Measurements from ENCODE around the gene GSE1. TPM values are rescaled to one million over a fixed set of nuclear protein-coding genes. Genes with fewer than 3 reads are reported as not detected.

Gene GSE1
- total and polyA plus RNA-seq, 9 of the 15 experiments (the other 6 are each of a cell fraction or from before 2014, with no cell fraction given): 12.2 to 244 (median 57.9) TPM

DNA sequence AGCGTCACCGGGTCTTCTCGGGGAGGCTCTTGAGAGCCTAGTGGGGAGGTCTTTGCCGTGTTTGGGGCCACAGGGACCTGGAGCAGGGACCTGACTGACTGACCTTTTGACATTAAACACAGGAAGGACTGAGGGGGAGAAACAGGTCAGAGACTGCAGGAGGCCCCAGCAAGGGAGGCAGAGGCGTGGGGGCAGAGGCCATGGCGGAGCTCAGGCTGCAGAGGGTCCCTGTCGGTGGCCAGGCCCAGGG, 41.6 kb upstream of the GSE1 start:
- Histone ChIP-seq H3K27ac (ENCODE audit: extremely low read depth, low read depth, low read length) (peak overlapping the region; percentile 97), H4K20me1 (replicated peaks; ENCODE audit: control insufficient read depth, insufficient read depth, low read length) (peaks cover 70% of the 10 kb centered on the region), H3K9me1 (ENCODE audit: control insufficient read depth, insufficient read depth, low read length) (peaks cover 17% of the 10 kb centered on the region), H3K9ac (ENCODE audit: insufficient read depth in 1 of 2, low read depth in 2 of 2, low read length in 2 of 2) (peak overlapping the region; percentile 76 to 87), H2AFZ (ENCODE audit: low read depth, low read length) (no peak overlapping the region), H3K36me3 (ENCODE audit: control insufficient read depth, insufficient read depth, low read length) (peaks cover 67% of the 10 kb centered on the region), H3K27me3 (ENCODE audit: control insufficient read depth in 2 of 2, insufficient read depth in 2 of 2, low read length in 2 of 2) (no peaks in the 10 kb centered on the region; a peak in 1 of 5 replicates), H3K79me2 (ENCODE audit: control insufficient read depth, insufficient read depth, low read length) (peaks cover 100% of the 10 kb centered on the region), H3K4me3 (peak overlapping the region; percentile 8; the same call in 1 of the 2 replicates), H3K9me3 (replicated peaks; ENCODE audit: control insufficient read depth, insufficient read depth, low read depth, low read length) (no peaks in the 10 kb centered on the region), H3K4me2 (ENCODE audit: insufficient read depth, low read length) (peak overlapping the region; percentile 89), H3K4me1 (replicated peaks in 1 of 2; ENCODE audit: control insufficient read depth in 2 of 2, insufficient read depth in 2 of 2, low read length in 2 of 2) (peaks cover 87 to 93% of the 10 kb centered on the region in 2 experiments)
- ATAC-seq (no peak), DNase-seq (ENCODE audit: extremely low read depth in 1 of 4, low spot score in 3 of 4) (peak in 1 of 4 experiments; percentile 70), FAIRE-seq (no peak)
- CTCF ChIA-PET (ENCODE audit: low intra/inter-chr PET ratio): no interaction called here
- 20% methylated on average over 7 of the region's 7 CpGs for WGBS (ENCODE audit: insufficient coverage, low coverage, missing lambda C conversion rate)
- intact Hi-C loops (cut with micrococcal nuclease): loop anchor here (2.0 to 10.0 kb wide), 2 partner anchors 17 to 143 kb away; no protein-coding TSS in a partner anchor
- in situ Hi-C loops (cut with MboI): no loop called here
- no TSS peak for BruUV-seq (replicated peaks)
- POLR2A ChIA-PET: interaction anchor here (0.7 to 6.1 kb wide), 9 partner anchors 10 to 174 kb away, joined by 3 to 28 read pairs (median 3); partner anchors contain the start of gene GSE1
- TF ChIP-seq MXI1 (IDR thresholded peaks at IDR 0.05; ENCODE audit: low read depth, low read length) (no peak), ZNF274 (IDR thresholded peaks at IDR 0.05; ENCODE audit: borderline replicate concordance, low read depth, low read length) (no peak), ZNF766 (CRISPR knock-in tag; conservative IDR thresholded peaks at IDR 0.05) (no peak), ZNF586 (CRISPR knock-in tag; conservative IDR thresholded peaks at IDR 0.05) (0 out of 2 replicates have a peak, but pooled peaks have one; percentile 5), ZBED1 (IDR thresholded peaks at IDR 0.05) (no peak), HDGF (IDR thresholded peaks at IDR 0.05) (no peak)
- TF ChIP-seq, protein P1, sequence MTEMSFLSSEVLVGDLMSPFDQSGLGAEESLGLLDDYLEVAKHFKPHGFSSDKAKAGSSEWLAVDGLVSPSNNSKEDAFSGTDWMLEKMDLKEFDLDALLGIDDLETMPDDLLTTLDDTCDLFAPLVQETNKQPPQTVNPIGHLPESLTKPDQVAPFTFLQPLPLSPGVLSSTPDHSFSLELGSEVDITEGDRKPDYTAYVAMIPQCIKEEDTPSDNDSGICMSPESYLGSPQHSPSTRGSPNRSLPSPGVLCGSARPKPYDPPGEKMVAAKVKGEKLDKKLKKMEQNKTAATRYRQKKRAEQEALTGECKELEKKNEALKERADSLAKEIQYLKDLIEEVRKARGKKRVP (CRISPR knock-in tag; IDR thresholded peaks at IDR 0.05): 0 out of 2 replicates have a peak, but pooled peaks have one; percentile 0
- TF ChIP-seq, protein P2, sequence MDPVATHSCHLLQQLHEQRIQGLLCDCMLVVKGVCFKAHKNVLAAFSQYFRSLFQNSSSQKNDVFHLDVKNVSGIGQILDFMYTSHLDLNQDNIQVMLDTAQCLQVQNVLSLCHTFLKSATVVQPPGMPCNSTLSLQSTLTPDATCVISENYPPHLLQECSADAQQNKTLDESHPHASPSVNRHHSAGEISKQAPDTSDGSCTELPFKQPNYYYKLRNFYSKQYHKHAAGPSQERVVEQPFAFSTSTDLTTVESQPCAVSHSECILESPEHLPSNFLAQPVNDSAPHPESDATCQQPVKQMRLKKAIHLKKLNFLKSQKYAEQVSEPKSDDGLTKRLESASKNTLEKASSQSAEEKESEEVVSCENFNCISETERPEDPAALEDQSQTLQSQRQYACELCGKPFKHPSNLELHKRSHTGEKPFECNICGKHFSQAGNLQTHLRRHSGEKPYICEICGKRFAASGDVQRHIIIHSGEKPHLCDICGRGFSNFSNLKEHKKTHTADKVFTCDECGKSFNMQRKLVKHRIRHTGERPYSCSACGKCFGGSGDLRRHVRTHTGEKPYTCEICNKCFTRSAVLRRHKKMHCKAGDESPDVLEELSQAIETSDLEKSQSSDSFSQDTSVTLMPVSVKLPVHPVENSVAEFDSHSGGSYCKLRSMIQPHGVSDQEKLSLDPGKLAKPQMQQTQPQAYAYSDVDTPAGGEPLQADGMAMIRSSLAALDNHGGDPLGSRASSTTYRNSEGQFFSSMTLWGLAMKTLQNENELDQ (CRISPR knock-in tag; IDR thresholded peaks at IDR 0.05; ENCODE audit: borderline replicate concordance): no peak
- TF ChIP-seq, protein P3, sequence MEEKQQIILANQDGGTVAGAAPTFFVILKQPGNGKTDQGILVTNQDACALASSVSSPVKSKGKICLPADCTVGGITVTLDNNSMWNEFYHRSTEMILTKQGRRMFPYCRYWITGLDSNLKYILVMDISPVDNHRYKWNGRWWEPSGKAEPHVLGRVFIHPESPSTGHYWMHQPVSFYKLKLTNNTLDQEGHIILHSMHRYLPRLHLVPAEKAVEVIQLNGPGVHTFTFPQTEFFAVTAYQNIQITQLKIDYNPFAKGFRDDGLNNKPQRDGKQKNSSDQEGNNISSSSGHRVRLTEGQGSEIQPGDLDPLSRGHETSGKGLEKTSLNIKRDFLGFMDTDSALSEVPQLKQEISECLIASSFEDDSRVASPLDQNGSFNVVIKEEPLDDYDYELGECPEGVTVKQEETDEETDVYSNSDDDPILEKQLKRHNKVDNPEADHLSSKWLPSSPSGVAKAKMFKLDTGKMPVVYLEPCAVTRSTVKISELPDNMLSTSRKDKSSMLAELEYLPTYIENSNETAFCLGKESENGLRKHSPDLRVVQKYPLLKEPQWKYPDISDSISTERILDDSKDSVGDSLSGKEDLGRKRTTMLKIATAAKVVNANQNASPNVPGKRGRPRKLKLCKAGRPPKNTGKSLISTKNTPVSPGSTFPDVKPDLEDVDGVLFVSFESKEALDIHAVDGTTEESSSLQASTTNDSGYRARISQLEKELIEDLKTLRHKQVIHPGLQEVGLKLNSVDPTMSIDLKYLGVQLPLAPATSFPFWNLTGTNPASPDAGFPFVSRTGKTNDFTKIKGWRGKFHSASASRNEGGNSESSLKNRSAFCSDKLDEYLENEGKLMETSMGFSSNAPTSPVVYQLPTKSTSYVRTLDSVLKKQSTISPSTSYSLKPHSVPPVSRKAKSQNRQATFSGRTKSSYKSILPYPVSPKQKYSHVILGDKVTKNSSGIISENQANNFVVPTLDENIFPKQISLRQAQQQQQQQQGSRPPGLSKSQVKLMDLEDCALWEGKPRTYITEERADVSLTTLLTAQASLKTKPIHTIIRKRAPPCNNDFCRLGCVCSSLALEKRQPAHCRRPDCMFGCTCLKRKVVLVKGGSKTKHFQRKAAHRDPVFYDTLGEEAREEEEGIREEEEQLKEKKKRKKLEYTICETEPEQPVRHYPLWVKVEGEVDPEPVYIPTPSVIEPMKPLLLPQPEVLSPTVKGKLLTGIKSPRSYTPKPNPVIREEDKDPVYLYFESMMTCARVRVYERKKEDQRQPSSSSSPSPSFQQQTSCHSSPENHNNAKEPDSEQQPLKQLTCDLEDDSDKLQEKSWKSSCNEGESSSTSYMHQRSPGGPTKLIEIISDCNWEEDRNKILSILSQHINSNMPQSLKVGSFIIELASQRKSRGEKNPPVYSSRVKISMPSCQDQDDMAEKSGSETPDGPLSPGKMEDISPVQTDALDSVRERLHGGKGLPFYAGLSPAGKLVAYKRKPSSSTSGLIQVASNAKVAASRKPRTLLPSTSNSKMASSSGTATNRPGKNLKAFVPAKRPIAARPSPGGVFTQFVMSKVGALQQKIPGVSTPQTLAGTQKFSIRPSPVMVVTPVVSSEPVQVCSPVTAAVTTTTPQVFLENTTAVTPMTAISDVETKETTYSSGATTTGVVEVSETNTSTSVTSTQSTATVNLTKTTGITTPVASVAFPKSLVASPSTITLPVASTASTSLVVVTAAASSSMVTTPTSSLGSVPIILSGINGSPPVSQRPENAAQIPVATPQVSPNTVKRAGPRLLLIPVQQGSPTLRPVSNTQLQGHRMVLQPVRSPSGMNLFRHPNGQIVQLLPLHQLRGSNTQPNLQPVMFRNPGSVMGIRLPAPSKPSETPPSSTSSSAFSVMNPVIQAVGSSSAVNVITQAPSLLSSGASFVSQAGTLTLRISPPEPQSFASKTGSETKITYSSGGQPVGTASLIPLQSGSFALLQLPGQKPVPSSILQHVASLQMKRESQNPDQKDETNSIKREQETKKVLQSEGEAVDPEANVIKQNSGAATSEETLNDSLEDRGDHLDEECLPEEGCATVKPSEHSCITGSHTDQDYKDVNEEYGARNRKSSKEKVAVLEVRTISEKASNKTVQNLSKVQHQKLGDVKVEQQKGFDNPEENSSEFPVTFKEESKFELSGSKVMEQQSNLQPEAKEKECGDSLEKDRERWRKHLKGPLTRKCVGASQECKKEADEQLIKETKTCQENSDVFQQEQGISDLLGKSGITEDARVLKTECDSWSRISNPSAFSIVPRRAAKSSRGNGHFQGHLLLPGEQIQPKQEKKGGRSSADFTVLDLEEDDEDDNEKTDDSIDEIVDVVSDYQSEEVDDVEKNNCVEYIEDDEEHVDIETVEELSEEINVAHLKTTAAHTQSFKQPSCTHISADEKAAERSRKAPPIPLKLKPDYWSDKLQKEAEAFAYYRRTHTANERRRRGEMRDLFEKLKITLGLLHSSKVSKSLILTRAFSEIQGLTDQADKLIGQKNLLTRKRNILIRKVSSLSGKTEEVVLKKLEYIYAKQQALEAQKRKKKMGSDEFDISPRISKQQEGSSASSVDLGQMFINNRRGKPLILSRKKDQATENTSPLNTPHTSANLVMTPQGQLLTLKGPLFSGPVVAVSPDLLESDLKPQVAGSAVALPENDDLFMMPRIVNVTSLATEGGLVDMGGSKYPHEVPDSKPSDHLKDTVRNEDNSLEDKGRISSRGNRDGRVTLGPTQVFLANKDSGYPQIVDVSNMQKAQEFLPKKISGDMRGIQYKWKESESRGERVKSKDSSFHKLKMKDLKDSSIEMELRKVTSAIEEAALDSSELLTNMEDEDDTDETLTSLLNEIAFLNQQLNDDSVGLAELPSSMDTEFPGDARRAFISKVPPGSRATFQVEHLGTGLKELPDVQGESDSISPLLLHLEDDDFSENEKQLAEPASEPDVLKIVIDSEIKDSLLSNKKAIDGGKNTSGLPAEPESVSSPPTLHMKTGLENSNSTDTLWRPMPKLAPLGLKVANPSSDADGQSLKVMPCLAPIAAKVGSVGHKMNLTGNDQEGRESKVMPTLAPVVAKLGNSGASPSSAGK (IDR thresholded peaks at IDR 0.05): no peak
